Tibial artery (tissue), 4 donors: Measurements from ENCODE around the gene WSCD1.

Experiments
- DNase-seq, 2 donors: peaks; one replicate each; pipeline ENCODE4 v3.0.0-alpha.2; 2019
- H3K27ac ChIP-seq, 2 donors: fragments of 200-600 bp; sonication (generic) in 1 of 2; 1 replicate in 1 of 2; 2 replicates in 1 of 2; pipeline ENCODE4 v1.5.1; 2018 to 2019; ENCODE audit warnings: mild to moderate bottlenecking in 1 of 2
- H3K27me3 ChIP-seq, 2 donors: fragments of 200-600 bp; sonication (generic) in 1 of 2; one replicate each; pipeline versions ENCODE4 v1.5.1 to v1.6.0; 2016 to 2019
- H3K36me3 ChIP-seq, 3 donors: fragments of 200-600 bp; sonication (generic) in 2 of 3; one replicate each; pipeline ENCODE4 v1.5.1; 2016 to 2019; ENCODE audit warnings: mild to moderate bottlenecking in 2 of 3
- H3K4me1 ChIP-seq, 4 donors: fragments of 200-600 bp; sonication (generic) in 2 of 4; 1 replicate in 3 of 4; 2 replicates in 1 of 4; pipeline ENCODE4 v1.5.1; 2016 to 2019
- H3K4me3 ChIP-seq, 2 donors: fragments of 200-600 bp; sonication (generic) in 1 of 2; 1 replicate in 1 of 2; 2 replicates in 1 of 2; pipeline ENCODE4 v1.5.1; 2018 to 2019; ENCODE audit warnings: mild to moderate bottlenecking in 2 of 2
- H3K9me3 ChIP-seq, 3 donors: fragments of 200-600 bp; sonication (generic) in 1 of 3; one replicate each; pipeline ENCODE4 v1.5.1; 2016 to 2019
- CTCF ChIP-seq, 2 experiments: fragments of 200-600 bp in 1 of 2; fragments of 450-650 bp in 1 of 2; IDR thresholded peaks; one replicate each; pipeline ENCODE4 v1.5.1; 2017 to 2019; ENCODE audit warnings: antibody characterized with exemption in 2 of 2, mild to moderate bottlenecking in 1 of 2, moderate library complexity in 1 of 2
- intact Hi-C: fragments of 100-400 bp; cut with DNase I; formaldehyde crosslinking; loops from one replicate; pipeline ENCODE4 v1.15.0; 2023; ENCODE audit warnings: low total_unique reads

Gene WSCD1

DNA sequence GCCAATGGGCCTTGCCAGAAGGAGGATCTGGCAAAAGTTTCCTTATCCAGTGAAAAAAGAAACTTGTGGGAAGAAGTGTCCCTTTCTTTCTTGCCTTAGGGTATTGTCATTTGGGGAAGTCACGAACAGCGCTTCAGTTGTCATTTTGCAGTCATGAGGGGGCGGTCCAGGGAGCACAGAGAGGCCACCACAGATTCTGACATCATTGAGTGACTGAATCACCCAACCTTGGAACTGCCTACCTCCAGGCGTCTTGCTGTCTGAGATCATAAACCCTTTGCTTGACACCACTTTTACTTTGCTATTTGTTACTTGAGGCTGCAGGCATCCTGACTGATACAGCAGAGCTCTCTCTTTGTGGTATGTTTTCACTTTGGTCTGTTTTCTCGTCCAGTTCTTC lies 3.1 kb upstream of the WSCD1 start:
- H3K9me3 ChIP-seq = no peaks in the 10 kb centered on the region
- H3K4me1 ChIP-seq = peaks cover 0 to 22% (median 16%) of the 10 kb centered on the region in 4 donors
- DNase-seq = no peak
- H3K4me3 ChIP-seq = no peak overlapping the region
- H3K36me3 ChIP-seq = no peaks in the 10 kb centered on the region
- intact Hi-C loops = loop anchor here (10.0 kb wide), 1 partner anchor 62 kb away; no protein-coding TSS in a partner anchor
- no peak for TF ChIP-seq CTCF (IDR thresholded peaks at IDR 0.05)
- H3K27me3 ChIP-seq = peaks cover 0 to 2% of the 10 kb centered on the region in 2 donors
- H3K27ac ChIP-seq = no peak overlapping the region

GRCh38 chr17:6070430-6070912 lies 292 bp downstream of the WSCD1 start:
- H3K27ac ChIP-seq = peak overlapping the region; percentile 42 to 57
- intact Hi-C loops = no loop called here
- H3K4me3 ChIP-seq = peak overlapping the region; percentile 83 to 87

GRCh38 chr17:6070913-6071511 lies 833 bp downstream of the WSCD1 start:
- no peak for TF ChIP-seq CTCF (IDR thresholded peaks at IDR 0.05)
- intact Hi-C loops = no loop called here
- H3K9me3 ChIP-seq = no peaks in the 10 kb centered on the region
- DNase-seq = no peak
- H3K4me1 ChIP-seq = peaks cover 0 to 26% (median 18%) of the 10 kb centered on the region in 4 donors
- no peaks in the 10 kb centered on the region for H3K36me3 ChIP-seq
- H3K27me3 ChIP-seq = no peaks in the 10 kb centered on the region
- peak overlapping the region; percentile 42 to 57 for H3K27ac ChIP-seq
- H3K4me3 ChIP-seq = peak overlapping the region; percentile 83 to 87

More at GRCh38 chr17:6070430-6070912, 292 bp downstream of the WSCD1 start:
- Histone ChIP-seq H3K27me3 (no peaks in the 10 kb centered on the region), H3K4me1 (peaks cover 0 to 26% (median 18%) of the 10 kb centered on the region in 4 donors), H3K36me3 (no peaks in the 10 kb centered on the region), H3K9me3 (no peaks in the 10 kb centered on the region)
- no peak for DNase-seq
- TF ChIP-seq CTCF (IDR thresholded peaks at IDR 0.05) = no peak

- intact Hi-C loops = no loop called here
- Histone ChIP-seq H3K4me3 (peak overlapping the region; percentile 83 to 87), H3K36me3 (no peaks in the 10 kb centered on the region), H3K27me3 (no peaks in the 10 kb centered on the region), H3K27ac (no peak overlapping the region), H3K9me3 (no peaks in the 10 kb centered on the region), H3K4me1 (peaks cover 0 to 26% (median 18%) of the 10 kb centered on the region in 4 donors)
- DNase-seq = no peak
- TF ChIP-seq CTCF (IDR thresholded peaks at IDR 0.05) = no peak
Observed at GRCh38 chr17:6071528-6072065, 1.4 kb downstream of the WSCD1 start.

GRCh38 chr17:6072157-6072556 lies 2.0 kb downstream of the WSCD1 start:
- no peak for TF ChIP-seq CTCF (IDR thresholded peaks at IDR 0.05)
- no peak for DNase-seq
- intact Hi-C loops = no loop called here
- Histone ChIP-seq H3K27ac (no peak overlapping the region), H3K9me3 (no peaks in the 10 kb centered on the region), H3K4me1 (peaks cover 0 to 26% (median 18%) of the 10 kb centered on the region in 4 donors), H3K4me3 (peak overlapping the region; percentile 83 to 87), H3K36me3 (no peaks in the 10 kb centered on the region), H3K27me3 (no peaks in the 10 kb centered on the region)
